Mesenchymal stem cell (in vitro differentiated cells and primary cell): ENCODE data around the gene KLHDC10.
"Not testable (repeated sequence)": the region's sequence is repeated elsewhere in the genome, so short reads cannot be mapped to it uniquely, and the experiment has no call there.

Experiments
- DNase-seq: peaks from one replicate; pipeline ENCODE4 v3.0.0-alpha.2; 2013
- H2AFZ ChIP-seq: one replicate; pipeline ENCODE4 v1.6.1; 2013; ENCODE audit warnings: low read depth, mild to moderate bottlenecking, control low read depth, inconsistent platforms, low read length, moderate library complexity
- H2AK5ac ChIP-seq: 2 replicates; pipeline ENCODE4 v1.6.1; 2013; ENCODE audit warnings: low read length, moderate library complexity, mild to moderate bottlenecking, inconsistent platforms; ENCODE audit not compliant: severe bottlenecking
- H2BK120ac ChIP-seq: one replicate; pipeline ENCODE4 v1.6.1; 2013; ENCODE audit warnings: low read depth, mild to moderate bottlenecking, inconsistent platforms, low read length, moderate library complexity
- H2BK12ac ChIP-seq, 2 experiments: one replicate each; pipeline ENCODE4 v1.6.1; 2013; ENCODE audit warnings: inconsistent platforms in 2 of 2, low read length in 2 of 2, mild to moderate bottlenecking in 2 of 2, moderate library complexity in 2 of 2, control low read depth in 1 of 2
- H2BK15ac ChIP-seq: one replicate; pipeline ENCODE4 v1.6.1; 2013; ENCODE audit warnings: mild to moderate bottlenecking, low read depth, inconsistent platforms; ENCODE audit not compliant: poor library complexity, severe bottlenecking
- H2BK5ac ChIP-seq: 2 replicates; pipeline ENCODE4 v1.6.1; 2013; ENCODE audit warnings: low read depth, mild to moderate bottlenecking, low read length, control low read depth, inconsistent platforms; ENCODE audit not compliant: poor library complexity, severe bottlenecking
- H3K14ac ChIP-seq, 2 experiments: one replicate each; pipeline ENCODE4 v1.6.1; 2013; ENCODE audit warnings: inconsistent platforms in 2 of 2, low read length in 2 of 2, control low read depth in 1 of 2, mild to moderate bottlenecking in 1 of 2, moderate library complexity in 1 of 2
- H3K18ac ChIP-seq, 2 experiments: one replicate each; pipeline ENCODE4 v1.6.1; 2013; ENCODE audit warnings: inconsistent platforms in 2 of 2, low read length in 2 of 2, control low read depth in 1 of 2, low read depth in 1 of 2, mild to moderate bottlenecking in 1 of 2
- H3K23ac ChIP-seq, 2 experiments: one replicate each; pipeline ENCODE4 v1.6.1; 2013; ENCODE audit warnings: inconsistent platforms in 2 of 2, low read length in 2 of 2, mild to moderate bottlenecking in 2 of 2, moderate library complexity in 2 of 2, control low read depth in 1 of 2
- H3K27ac ChIP-seq: 2 replicates; pipeline ENCODE4 v1.5.1; 2013; ENCODE audit warnings: mild to moderate bottlenecking, moderate library complexity, low read length, control low read depth, inconsistent platforms; ENCODE audit not compliant: poor library complexity, severe bottlenecking
- H3K27me3 ChIP-seq, 2 experiments: 2 replicates each; pipeline versions ENCODE4 v1.6.1 to v1.7.0; 2013; ENCODE audit warnings: low read length in 2 of 2, mild to moderate bottlenecking in 2 of 2, moderate library complexity in 2 of 2, control low read depth in 1 of 2, inconsistent platforms in 1 of 2; ENCODE audit not compliant: control insufficient read depth in 1 of 2, insufficient read depth in 1 of 2
- H3K36me3 ChIP-seq, 2 experiments: 2 replicates each; pipeline versions ENCODE4 v1.6.1 to v1.7.0; 2013; ENCODE audit warnings: low read length in 2 of 2, control low read depth in 1 of 2, inconsistent platforms in 1 of 2, low read depth in 1 of 2, mild to moderate bottlenecking in 1 of 2; ENCODE audit not compliant: insufficient read depth in 2 of 2, control insufficient read depth in 1 of 2
- H3K4ac ChIP-seq, 2 experiments: one replicate each; pipeline ENCODE4 v1.6.1; 2013; ENCODE audit warnings: inconsistent platforms in 2 of 2, low read length in 2 of 2, mild to moderate bottlenecking in 2 of 2, moderate library complexity in 2 of 2, control low read depth in 1 of 2, low read depth in 1 of 2
- H3K4me1 ChIP-seq: 2 replicates; pipeline ENCODE4 v1.6.1; 2013; ENCODE audit warnings: low read depth, low read length, control low read depth; ENCODE audit not compliant: control insufficient read depth, insufficient read depth
- H3K4me2 ChIP-seq: 2 replicates; pipeline ENCODE4 v1.6.1; 2013; ENCODE audit warnings: low read length, mild to moderate bottlenecking, inconsistent platforms; ENCODE audit not compliant: poor library complexity, severe bottlenecking
- H3K4me3 ChIP-seq, 2 experiments: 2 replicates each; pipeline versions ENCODE4 v1.5.1 to v1.7.0; 2013; ENCODE audit warnings: low read length in 2 of 2, mild to moderate bottlenecking in 2 of 2, control low read depth in 1 of 2, low read depth in 1 of 2; ENCODE audit not compliant: insufficient read depth in 1 of 2
- H3K79me1 ChIP-seq: replicated peaks from 2 replicates; pipeline ENCODE4 v1.6.1; 2013; ENCODE audit warnings: mild to moderate bottlenecking, control low read depth, low read length, inconsistent platforms; ENCODE audit not compliant: poor library complexity, severe bottlenecking
- H3K9ac ChIP-seq: 2 replicates; pipeline ENCODE4 v1.7.0; 2013; ENCODE audit warnings: mild to moderate bottlenecking, low read length, moderate library complexity
- H3K9me3 ChIP-seq: 2 replicates; pipeline ENCODE4 v1.7.0; 2013; ENCODE audit warnings: mild to moderate bottlenecking, low read length; ENCODE audit not compliant: control insufficient read depth
- H4K8ac ChIP-seq: one replicate; pipeline ENCODE4 v1.6.1; 2013; ENCODE audit warnings: inconsistent platforms, mild to moderate bottlenecking, low read length, moderate library complexity
- H4K91ac ChIP-seq: one replicate; pipeline ENCODE4 v1.6.1; 2013; ENCODE audit warnings: mild to moderate bottlenecking, low read length, inconsistent platforms
- WGBS: methylation state at CpG from one replicate; pipeline ENCODE4 v1.1.7; 2013; ENCODE audit warnings: mixed read lengths; 5-methylcytosine and 5-hydroxymethylcytosine counted together

KLHDC10 gene

GRCh38 chr7:130055198-130055597, 15.1 kb upstream of the KLHDC10 start:
- not testable (repeated sequence) for DNase-seq, H3K18ac ChIP-seq, H3K4me1 ChIP-seq, H4K8ac ChIP-seq, H3K23ac ChIP-seq, H3K4ac ChIP-seq, H2BK5ac ChIP-seq, H3K9me3 ChIP-seq, H2BK12ac ChIP-seq, H3K27me3 ChIP-seq, H2BK15ac ChIP-seq, H2BK120ac ChIP-seq, H3K9ac ChIP-seq, H3K4me3 ChIP-seq, H3K4me2 ChIP-seq, H3K27ac ChIP-seq, H3K79me1 ChIP-seq, H3K14ac ChIP-seq, H2AK5ac ChIP-seq, H2AFZ ChIP-seq, H4K91ac ChIP-seq, H3K36me3 ChIP-seq
- WGBS, result over 99% methylated on average over 7 of the region's 8 CpGs

DNA sequence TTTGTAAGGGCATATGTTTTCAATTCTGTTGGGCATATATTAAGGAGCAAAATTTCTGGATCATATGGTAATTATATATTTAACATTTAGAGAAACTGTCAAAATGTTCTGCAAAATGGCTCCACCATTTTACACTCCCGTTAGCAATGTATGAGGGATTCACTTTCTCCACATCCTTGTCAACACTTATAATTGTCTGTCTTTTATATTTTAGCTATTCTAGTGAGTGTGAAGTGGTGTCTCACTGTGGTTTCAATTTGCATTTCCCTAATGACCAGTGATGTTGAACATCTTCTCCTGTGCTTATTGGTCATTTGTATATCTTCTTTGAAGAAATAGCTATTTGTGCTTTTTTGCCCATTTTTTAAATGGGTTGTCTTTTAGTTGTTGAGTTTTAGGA, 8.1 kb upstream of the KLHDC10 start:
- Histone ChIP-seq H2AFZ (no peak overlapping the region), H3K27ac (no peak overlapping the region), H3K4me3 (no peak overlapping the region), H3K14ac (no peak overlapping the region), H3K23ac (no peak overlapping the region), H3K4me2 (no peak overlapping the region), H2AK5ac (no peak overlapping the region), H3K18ac (no peak overlapping the region), H3K27me3 (no peaks in the 10 kb centered on the region), H3K36me3 (no peaks in the 10 kb centered on the region), H3K4me1 (peaks cover 4% of the 10 kb centered on the region), H4K91ac (no peak overlapping the region), H2BK120ac (no peak overlapping the region), H2BK5ac (no peak overlapping the region), H4K8ac (no peak overlapping the region), H3K9me3 (no peaks in the 10 kb centered on the region), H3K4ac (no peak overlapping the region), H2BK12ac (no peak overlapping the region), H2BK15ac (no peak overlapping the region), H3K9ac (no peak overlapping the region), H3K79me1 (no peaks in the 10 kb centered on the region)
- no CpG with 5 or more reads among the region's 1 CpG for WGBS
- no peak for DNase-seq

DNA sequence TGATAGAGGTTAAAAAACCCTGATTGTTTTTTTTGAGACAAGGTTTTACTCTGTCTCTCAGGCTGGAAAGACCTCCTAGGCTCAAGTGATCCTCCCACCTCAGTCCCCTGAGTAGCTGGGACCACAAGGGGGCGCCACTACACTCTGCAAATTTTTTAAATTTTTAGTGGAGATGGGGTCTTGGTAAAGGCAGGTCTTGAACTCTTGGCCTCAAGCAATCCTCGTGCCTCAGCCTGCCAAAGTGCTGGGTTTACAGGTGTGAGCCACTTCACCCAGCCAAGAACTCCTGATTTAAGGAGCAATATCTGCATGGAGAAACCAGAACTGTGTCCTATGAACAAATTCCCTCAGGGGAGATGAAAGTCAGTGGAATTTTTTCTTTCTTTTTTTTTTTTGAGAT, 7.3 kb upstream of the KLHDC10 start:
- Histone ChIP-seq H2AFZ (no peak overlapping the region), H3K4ac (no peak overlapping the region), H2BK15ac (no peak overlapping the region), H3K18ac (no peak overlapping the region), H3K27ac (no peak overlapping the region), H3K9me3 (no peaks in the 10 kb centered on the region), H3K79me1 (no peaks in the 10 kb centered on the region), H3K14ac (no peak overlapping the region), H3K4me1 (peaks cover 4% of the 10 kb centered on the region), H4K8ac (no peak overlapping the region), H2BK120ac (no peak overlapping the region), H3K23ac (no peak overlapping the region), H2BK5ac (no peak overlapping the region), H2BK12ac (no peak overlapping the region), H2AK5ac (no peak overlapping the region), H3K27me3 (no peaks in the 10 kb centered on the region), H3K9ac (no peak overlapping the region), H4K91ac (no peak overlapping the region), H3K4me2 (no peak overlapping the region), H3K4me3 (no peak overlapping the region), H3K36me3 (no peaks in the 10 kb centered on the region)
- peak; percentile 45 for DNase-seq
- 22% methylated on average over 1 of the region's 2 CpGs for WGBS

GRCh38 chr7:130064580-130064926, 5.8 kb upstream of the KLHDC10 start:
- WGBS, result 92% methylated on average over 5 of the region's 6 CpGs

More at GRCh38 chr7:130064580-130064926, 5.8 kb upstream of the KLHDC10 start:
- not testable (repeated sequence) for H3K4ac ChIP-seq, H3K36me3 ChIP-seq, H3K27me3 ChIP-seq, H3K79me1 ChIP-seq, H2BK12ac ChIP-seq, H2AK5ac ChIP-seq, H3K4me1 ChIP-seq, H3K18ac ChIP-seq, H2BK15ac ChIP-seq, H3K9me3 ChIP-seq, H2BK120ac ChIP-seq, H2BK5ac ChIP-seq, H3K4me3 ChIP-seq, H3K9ac ChIP-seq, H3K27ac ChIP-seq, H3K23ac ChIP-seq, H4K8ac ChIP-seq, H2AFZ ChIP-seq, H3K4me2 ChIP-seq, H4K91ac ChIP-seq, H3K14ac ChIP-seq, DNase-seq
